Mammary epithelial cell (primary cell): Measurements from ENCODE around the gene ARL4A.

Experiments
- CTCF ChIP-seq, 2 donors: IDR thresholded peaks in 1 of 2; conservative IDR thresholded peaks in 1 of 2; 2 replicates each; pipeline ENCODE4 v1.5.1; 2011 to 2012; ENCODE audit warnings: inconsistent platforms in 2 of 2, low read length in 2 of 2, mild to moderate bottlenecking in 2 of 2, control low read depth in 1 of 2, low read depth in 1 of 2; ENCODE audit not compliant: insufficient read depth in 1 of 2; ENCODE audit errors: extremely low read depth in 1 of 2
- EZH2 ChIP-seq: IDR thresholded peaks from 2 replicates; pipeline ENCODE4 v1.6.1; 2012; ENCODE audit warnings: low read length, inconsistent platforms, borderline replicate concordance

- TF ChIP-seq CTCF (conservative IDR thresholded peaks at IDR 0.05 in 1 of 2, IDR thresholded peaks at IDR 0.05 in 1 of 2; ENCODE audit: extremely low read depth in 1 of 2, insufficient read depth in 1 of 2, low read depth in 1 of 2, low read length in 2 of 2), result no peak
- TF ChIP-seq EZH2, result no peak
Measured at GRCh38 chr7:12640299-12641096, 46.9 kb upstream of the ARL4A start.
